Measurements from ENCODE around the gene IQCB1. TPM values are rescaled to one million over a fixed set of nuclear protein-coding genes. Genes with fewer than 3 reads are reported as not detected.

Gene IQCB1
- total and polyA plus RNA-seq, 2 experiments from 2014 or later, result 28.8 to 39.0 TPM

GRCh38 chr3:121803771-121804320, 31.0 kb downstream of the IQCB1 start:
- no peaks in the 10 kb centered on the region for H3K9me2 ChIP-seq (ENCODE audit: insufficient read depth)
- Mint-ChIP-seq H3K4me3 (no peak overlapping the region), H3K36me3 (ENCODE audit: low read depth) (peaks cover 17% of the 10 kb centered on the region), H3K4me1 (no peaks in the 10 kb centered on the region), H3K27me3 (ENCODE audit: insufficient read depth, low read depth, poor library complexity) (no peaks in the 10 kb centered on the region), H3K27ac (no peak overlapping the region), H3K9me3 (no peaks in the 10 kb centered on the region)
- no peaks in the 10 kb centered on the region for H3K4me1 ChIP-seq (ENCODE audit: insufficient read depth)
- ATAC-seq (no peak), DNase-seq (ENCODE audit: low spot score) (no peak)
- peaks cover 8% of the 10 kb centered on the region; the same call in 1 of the 2 replicates for H3K36me3 ChIP-seq (ENCODE audit: insufficient read depth)
- H3K4me3 ChIP-seq, result no peak overlapping the region
- H4K20me1 ChIP-seq (replicated peaks; ENCODE audit: insufficient read depth), result no peaks in the 10 kb centered on the region
- no peaks in the 10 kb centered on the region for H3K27me3 ChIP-seq (ENCODE audit: insufficient read depth)
- H2AFZ ChIP-seq, result no peak overlapping the region
- no peaks in the 10 kb centered on the region for H3K79me2 ChIP-seq (replicated peaks; ENCODE audit: insufficient read depth)
- H3K27ac ChIP-seq (ENCODE audit: low read depth), result no peak overlapping the region
- no peak overlapping the region for H3K4me2 ChIP-seq
- no peaks in the 10 kb centered on the region for H3F3A ChIP-seq (replicated peaks; ENCODE audit: low read depth)
- no peak for TF ChIP-seq NANOG (IDR thresholded peaks at IDR 0.05; ENCODE audit: borderline replicate concordance)
- no peak for TF ChIP-seq CTCF (conservative IDR thresholded peaks at IDR 0.05; ENCODE audit: low read depth in 2 of 2)
- TF ChIP-seq ETS1 (IDR thresholded peaks at IDR 0.05), result no peak
- TF ChIP-seq STAT1 (IDR thresholded peaks at IDR 0.05; ENCODE audit: unreplicated experiment), result no peak
- TF ChIP-seq JUNB (IDR thresholded peaks at IDR 0.05; ENCODE audit: unreplicated experiment), result no peak
- TF ChIP-seq EZH2 (IDR thresholded peaks at IDR 0.05; ENCODE audit: low read depth, unreplicated experiment), result no peak
- TF ChIP-seq EZH2phosphoT487 (IDR thresholded peaks at IDR 0.05; ENCODE audit: unreplicated experiment), result no peak
- no peak for TF ChIP-seq POLR2AphosphoS5 (IDR thresholded peaks at IDR 0.05; ENCODE audit: low read depth)
- TF ChIP-seq ZNF331 (CRISPR knock-in tag; IDR thresholded peaks at IDR 0.05; ENCODE audit: low read depth), result no peak
- TF ChIP-seq ZNF462 (CRISPR knock-in tag; IDR thresholded peaks at IDR 0.05), result no peak
- no peak for TF ChIP-seq ZNF114 (CRISPR knock-in tag; IDR thresholded peaks at IDR 0.05)
- no peak for TF ChIP-seq CREB1 (CRISPR knock-in tag; IDR thresholded peaks at IDR 0.05; ENCODE audit: low read depth)
- no peak for TF ChIP-seq REST (IDR thresholded peaks at IDR 0.05; ENCODE audit: unreplicated experiment)
